ENCODE data around the gene AMPD3. TPM values are rescaled to one million over a fixed set of nuclear protein-coding genes. Genes with fewer than 3 reads are reported as not detected.

The AMPD3 gene
- polyA plus RNA-seq, 1 of the 3 experiments (the other 2 are of a cell fraction) = 1.7 TPM

- no peaks in the 10 kb centered on the region for H3F3A ChIP-seq (replicated peaks; ENCODE audit: insufficient read depth)
- DNase-seq = no peak
- H3K36me3 ChIP-seq (replicated peaks in 1 of 2; ENCODE audit: control insufficient read depth in 1 of 2, insufficient read depth in 2 of 2, low read length in 1 of 2) = no peaks in the 10 kb centered on the region
- no peak overlapping the region; a peak in 1 of 4 replicates for H3K27ac ChIP-seq (ENCODE audit: low read depth in 2 of 2, low read length in 1 of 2)
- no peaks in the 10 kb centered on the region for H3K79me2 ChIP-seq (ENCODE audit: insufficient read depth)
- H3K9me3 ChIP-seq = no peaks in the 10 kb centered on the region
- no peaks in the 10 kb centered on the region for H3K9me2 ChIP-seq
- H3K4me1 ChIP-seq (ENCODE audit: control insufficient read depth in 1 of 2, insufficient read depth in 2 of 2, low read depth in 1 of 2, low read length in 1 of 2) = no peaks in the 10 kb centered on the region
- no peak overlapping the region for H2AFZ ChIP-seq (ENCODE audit: low read depth)
- CTCF ChIA-PET = interaction anchor here (1.0 to 2.6 kb wide), 2 partner anchors 98 to 149 kb away, joined by 4 to 9 read pairs; no protein-coding TSS in a partner anchor
- H3K27me3 ChIP-seq (ENCODE audit: insufficient read depth) = no peaks in the 10 kb centered on the region
- TF ChIP-seq JUND (IDR thresholded peaks at IDR 0.05) (no peak), RFX5 (IDR thresholded peaks at IDR 0.05; ENCODE audit: low read length) (no peak), RCOR1 (IDR thresholded peaks at IDR 0.05; ENCODE audit: low read length) (no peak), NFIC (IDR thresholded peaks at IDR 0.05; ENCODE audit: borderline replicate concordance) (no peak), FOSL2 (IDR thresholded peaks at IDR 0.05; ENCODE audit: borderline replicate concordance, low read depth) (no peak), CTCF (IDR thresholded peaks at IDR 0.05) (no peak), GABPA (IDR thresholded peaks at IDR 0.05; ENCODE audit: low read depth) (no peak), PBX3 (IDR thresholded peaks at IDR 0.05) (no peak), ELF1 (IDR thresholded peaks at IDR 0.05) (no peak), RXRA (IDR thresholded peaks at IDR 0.05; ENCODE audit: borderline replicate concordance, low read depth) (no peak), TAF1 (IDR thresholded peaks at IDR 0.05; ENCODE audit: borderline replicate concordance, low read depth, low read length) (no peak), MXI1 (IDR thresholded peaks at IDR 0.05; ENCODE audit: low read depth, low read length) (no peak), TEAD4 (IDR thresholded peaks at IDR 0.05; ENCODE audit: borderline replicate concordance, insufficient read depth) (no peak), FOXM1 (IDR thresholded peaks at IDR 0.05; ENCODE audit: low read depth) (no peak), POLR2AphosphoS5 (IDR thresholded peaks at IDR 0.05; ENCODE audit: low read depth, low read length) (no peak), CHD2 (IDR thresholded peaks at IDR 0.05; ENCODE audit: low read length, partially characterized antibody) (no peak)
- no peak overlapping the region for H3K4me3 ChIP-seq (ENCODE audit: low read depth in 2 of 2, low read length in 1 of 2)
- whole genome bisulfite sequencing (ENCODE audit: low lambda C conversion rate) = 97% methylated on average over 10 of the region's 11 CpGs
- no peak overlapping the region for H3K4me2 ChIP-seq
- H3K9ac ChIP-seq = no peak overlapping the region
- POLR2A ChIA-PET = no interaction called here
- H4K20me1 ChIP-seq (ENCODE audit: insufficient read depth) = no peaks in the 10 kb centered on the region
These were observed 49.4 kb downstream of the AMPD3 start for GRCh38 chr11:10504490-10504889.

GRCh38 chr11:10505278-10506007 is 50.4 kb downstream of the AMPD3 start:
- CTCF ChIA-PET = interaction anchor here (0.8 kb wide), 1 partner anchor 9 kb away, joined by 4 read pairs; no protein-coding TSS in a partner anchor
- Histone ChIP-seq H3K4me2 (no peak overlapping the region), H3K27me3 (ENCODE audit: insufficient read depth) (no peaks in the 10 kb centered on the region), H3K9me3 (no peaks in the 10 kb centered on the region), H3K79me2 (ENCODE audit: insufficient read depth) (no peaks in the 10 kb centered on the region), H3K9ac (no peak overlapping the region), H3K9me2 (no peaks in the 10 kb centered on the region), H2AFZ (ENCODE audit: low read depth) (no peak overlapping the region), H4K20me1 (ENCODE audit: insufficient read depth) (no peaks in the 10 kb centered on the region), H3K27ac (ENCODE audit: low read depth in 2 of 2, low read length in 1 of 2) (no peak overlapping the region), H3K4me3 (ENCODE audit: low read depth in 2 of 2, low read length in 1 of 2) (no peak overlapping the region), H3K4me1 (ENCODE audit: control insufficient read depth in 1 of 2, insufficient read depth in 2 of 2, low read depth in 1 of 2, low read length in 1 of 2) (no peaks in the 10 kb centered on the region), H3K36me3 (replicated peaks in 1 of 2; ENCODE audit: control insufficient read depth in 1 of 2, insufficient read depth in 2 of 2, low read length in 1 of 2) (peaks cover 0 to under 1% of the 10 kb centered on the region in 2 experiments), H3F3A (replicated peaks; ENCODE audit: insufficient read depth) (no peaks in the 10 kb centered on the region)
- DNase-seq = no peak
- 89% methylated on average over 6 of the region's 6 CpGs for WGBS (ENCODE audit: low lambda C conversion rate)
- POLR2A ChIA-PET = no interaction called here
- TF ChIP-seq USF2 (IDR thresholded peaks at IDR 0.05; ENCODE audit: borderline replicate concordance, low read depth, low read length) = no peak
- no peak for TF ChIP-seq RFX5 (IDR thresholded peaks at IDR 0.05; ENCODE audit: low read length)
- no peak for TF ChIP-seq ZBTB33 (IDR thresholded peaks at IDR 0.05; ENCODE audit: borderline replicate concordance, low read depth)
- no peak for TF ChIP-seq ELF1 (IDR thresholded peaks at IDR 0.05)
